ENCODE data around the gene TEX28.
"Not testable (repeated sequence)": the region's sequence is repeated elsewhere in the genome, so short reads cannot be mapped to it uniquely, and the experiment has no call there.

TEX28 gene

GRCh38 chrX:154309041-154309775, 14.3 kb upstream of the TEX28 start:
- H3K4me1 ChIP-seq (ENCODE audit: control insufficient read depth in 1 of 2, insufficient read depth in 2 of 2, low read length in 2 of 2): peaks cover 0 to 3% of the 10 kb centered on the region in 2 donors
- no peaks in the 10 kb centered on the region for H3K27me3 ChIP-seq (ENCODE audit: low read depth, low read length)
- no peak overlapping the region for H3K4me3 ChIP-seq (ENCODE audit: low read depth in 1 of 2, low read length in 2 of 2)
- H3K27ac ChIP-seq (ENCODE audit: low read length): no peak overlapping the region
- no peaks in the 10 kb centered on the region for H3K36me3 ChIP-seq (ENCODE audit: control insufficient read depth in 1 of 2, insufficient read depth in 2 of 2, low read length in 2 of 2)
- no peaks in the 10 kb centered on the region for H3K9me3 ChIP-seq (ENCODE audit: control insufficient read depth in 1 of 2, low read length in 2 of 2)

DNA sequence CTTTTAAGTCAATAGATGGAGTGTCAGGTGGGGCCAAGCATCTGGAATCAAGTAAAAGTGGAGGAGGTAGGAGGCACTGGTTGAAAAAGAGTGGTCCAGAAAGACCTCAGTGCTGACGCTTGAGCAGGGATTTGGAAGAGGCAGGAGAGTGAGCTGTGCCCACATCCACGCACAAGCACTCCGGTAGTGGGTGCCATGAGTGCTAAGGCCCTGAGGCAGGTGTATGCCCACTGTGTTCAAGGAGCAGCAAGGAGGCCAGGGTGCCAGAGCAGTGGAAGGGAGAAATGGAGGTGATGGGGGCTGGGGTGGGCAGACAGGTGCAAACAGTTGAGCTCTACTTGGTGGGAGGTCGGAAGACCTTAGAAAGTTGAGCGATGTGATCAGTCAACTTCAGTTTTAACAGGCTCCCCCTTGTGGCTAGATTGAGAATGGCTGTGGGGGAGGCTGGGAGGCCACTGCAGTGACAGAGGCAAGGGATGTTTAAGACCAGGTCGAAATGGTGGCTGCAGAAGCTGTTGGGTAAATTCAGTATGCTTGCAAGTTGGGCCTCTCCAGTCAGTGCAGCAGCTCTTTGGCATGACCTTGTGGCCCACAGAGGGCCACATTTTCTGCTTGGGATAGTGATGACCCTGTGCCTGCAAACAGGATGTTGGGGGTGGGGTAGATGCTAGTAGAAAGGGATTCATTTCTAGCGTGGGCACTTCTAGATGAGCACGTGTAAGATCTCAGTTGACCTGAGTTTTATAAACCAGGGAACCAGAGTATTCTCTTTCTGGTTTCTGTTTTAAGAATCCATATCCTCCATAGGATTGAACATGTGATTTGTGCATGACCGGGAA, 13.4 kb upstream of the TEX28 start:
- H3K4me1 ChIP-seq (ENCODE audit: control insufficient read depth in 1 of 2, insufficient read depth in 2 of 2, low read length in 2 of 2): peaks cover 0 to 3% of the 10 kb centered on the region in 2 donors
- no peak overlapping the region for H3K27ac ChIP-seq (ENCODE audit: low read length)
- no peaks in the 10 kb centered on the region for H3K9me3 ChIP-seq (ENCODE audit: control insufficient read depth in 1 of 2, low read length in 2 of 2)
- H3K4me3 ChIP-seq (ENCODE audit: low read depth in 1 of 2, low read length in 2 of 2): no peak overlapping the region
- H3K27me3 ChIP-seq (ENCODE audit: low read depth, low read length): no peaks in the 10 kb centered on the region
- H3K36me3 ChIP-seq (ENCODE audit: control insufficient read depth in 1 of 2, insufficient read depth in 2 of 2, low read length in 2 of 2): no peaks in the 10 kb centered on the region

DNA sequence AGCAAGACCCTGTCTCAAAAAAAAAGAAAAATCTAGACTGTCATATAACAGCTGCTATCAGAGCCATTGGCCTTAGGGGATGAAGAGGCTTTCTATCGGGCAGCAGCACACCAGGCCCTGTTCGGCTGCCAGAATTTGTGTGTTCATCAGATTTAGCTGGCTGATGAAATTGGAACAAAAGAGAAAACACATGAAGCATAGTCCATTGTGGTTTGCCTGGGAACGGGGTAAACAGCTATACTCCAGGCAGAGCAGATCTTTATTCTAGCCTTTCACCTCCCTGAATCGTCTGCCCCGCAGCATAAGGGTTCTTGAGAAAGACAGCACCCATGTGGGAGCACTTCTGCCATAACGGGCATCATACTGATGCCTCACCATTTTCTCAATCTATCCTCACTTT, 12.3 kb upstream of the TEX28 start:
- H3K9me3 ChIP-seq (ENCODE audit: control insufficient read depth in 1 of 2, low read length in 2 of 2): no peaks in the 10 kb centered on the region
- peaks cover 0 to 3% of the 10 kb centered on the region in 2 donors for H3K4me1 ChIP-seq (ENCODE audit: control insufficient read depth in 1 of 2, insufficient read depth in 2 of 2, low read length in 2 of 2)
- no peaks in the 10 kb centered on the region for H3K36me3 ChIP-seq (ENCODE audit: control insufficient read depth in 1 of 2, insufficient read depth in 2 of 2, low read length in 2 of 2)
- no peak overlapping the region for H3K27ac ChIP-seq (ENCODE audit: low read length)
- H3K4me3 ChIP-seq (ENCODE audit: low read depth in 1 of 2, low read length in 2 of 2): no peak overlapping the region
- H3K27me3 ChIP-seq (ENCODE audit: low read depth, low read length): no peaks in the 10 kb centered on the region

DNA sequence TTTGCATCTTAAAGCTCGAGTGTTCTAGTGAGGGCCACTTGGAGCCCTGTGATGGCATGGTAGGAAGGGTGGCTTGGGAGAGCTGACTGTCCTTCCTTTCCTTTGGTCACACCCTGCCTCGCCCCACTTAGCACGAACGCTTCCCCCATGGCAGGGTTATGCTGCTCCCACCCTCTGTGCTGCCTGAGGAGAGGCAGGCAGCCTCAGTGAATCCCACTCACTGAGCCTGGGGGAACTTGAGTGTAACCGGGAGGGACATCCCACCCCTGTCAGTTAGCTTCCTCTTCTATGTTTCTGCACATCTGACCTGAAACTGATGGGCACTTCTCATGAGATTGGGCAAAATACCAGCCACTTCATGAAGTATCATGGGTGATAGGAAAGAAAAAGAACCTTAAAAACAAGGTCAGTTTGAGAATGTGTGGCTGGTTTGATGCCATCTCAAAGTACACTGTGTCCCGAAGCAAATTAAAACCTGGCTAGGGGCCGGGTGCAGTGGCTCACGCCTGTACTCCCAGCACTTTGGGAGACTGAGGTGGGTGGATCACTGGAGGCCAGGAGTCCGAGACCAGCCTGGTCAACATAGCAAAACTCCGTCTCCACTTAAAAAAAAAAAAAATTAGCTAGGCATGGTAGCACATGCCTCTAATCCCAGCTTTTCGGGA, 10.7 kb upstream of the TEX28 start:
- no peak overlapping the region for H3K27ac ChIP-seq (ENCODE audit: low read length)
- H3K36me3 ChIP-seq (ENCODE audit: control insufficient read depth in 1 of 2, insufficient read depth in 2 of 2, low read length in 2 of 2): no peaks in the 10 kb centered on the region
- H3K27me3 ChIP-seq (ENCODE audit: low read depth, low read length): no peaks in the 10 kb centered on the region
- no peak overlapping the region for H3K4me3 ChIP-seq (ENCODE audit: low read depth in 1 of 2, low read length in 2 of 2)
- H3K4me1 ChIP-seq (ENCODE audit: control insufficient read depth in 1 of 2, insufficient read depth in 2 of 2, low read length in 2 of 2): peaks cover 0 to 3% of the 10 kb centered on the region in 2 donors
- H3K9me3 ChIP-seq (ENCODE audit: control insufficient read depth in 1 of 2, low read length in 2 of 2): no peaks in the 10 kb centered on the region

GRCh38 chrX:154304846-154305245, 9.9 kb upstream of the TEX28 start:
- no peaks in the 10 kb centered on the region for H3K27me3 ChIP-seq (ENCODE audit: low read depth, low read length)

DNA sequence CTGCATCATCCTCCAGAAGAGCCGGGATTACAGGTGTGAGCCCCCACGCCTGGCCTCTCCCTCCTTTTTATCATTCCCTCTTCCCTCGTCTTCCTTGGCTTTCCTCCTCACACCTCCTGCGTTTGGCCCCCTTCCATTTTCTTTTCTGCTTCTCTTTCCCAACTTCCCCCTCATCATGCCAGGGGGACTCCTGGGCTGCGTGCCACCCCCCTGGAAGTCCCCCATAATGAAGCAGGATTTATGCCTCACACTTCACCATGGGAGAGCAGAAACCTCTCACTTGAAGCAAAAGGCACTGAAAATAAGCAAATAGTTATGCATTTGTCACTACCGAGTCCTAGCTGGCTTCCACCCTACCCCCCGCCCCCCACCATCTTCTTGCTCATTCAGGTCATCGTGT, 8.6 kb upstream of the TEX28 start:
- H3K4me3 ChIP-seq (ENCODE audit: low read depth in 1 of 2, low read length in 2 of 2): no peak overlapping the region
- H3K36me3 ChIP-seq (ENCODE audit: control insufficient read depth in 1 of 2, insufficient read depth in 2 of 2, low read length in 2 of 2): no peaks in the 10 kb centered on the region
- H3K4me1 ChIP-seq (ENCODE audit: control insufficient read depth in 1 of 2, insufficient read depth in 2 of 2, low read length in 2 of 2): peaks cover 0 to 2% of the 10 kb centered on the region in 2 donors
- no peak overlapping the region for H3K27ac ChIP-seq (ENCODE audit: low read length)
- H3K27me3 ChIP-seq (ENCODE audit: low read depth, low read length): no peaks in the 10 kb centered on the region
- H3K9me3 ChIP-seq (ENCODE audit: control insufficient read depth in 1 of 2, low read length in 2 of 2): no peaks in the 10 kb centered on the region

More at GRCh38 chrX:154304846-154305245, 9.9 kb upstream of the TEX28 start:
- no peaks in the 10 kb centered on the region for H3K36me3 ChIP-seq (ENCODE audit: control insufficient read depth in 1 of 2, insufficient read depth in 2 of 2, low read length in 2 of 2)
- H3K9me3 ChIP-seq (ENCODE audit: control insufficient read depth in 1 of 2, low read length in 2 of 2): no peaks in the 10 kb centered on the region
- peaks cover 0 to 3% of the 10 kb centered on the region in 2 donors for H3K4me1 ChIP-seq (ENCODE audit: control insufficient read depth in 1 of 2, insufficient read depth in 2 of 2, low read length in 2 of 2)
- no peak overlapping the region for H3K4me3 ChIP-seq (ENCODE audit: low read depth in 1 of 2, low read length in 2 of 2)
- H3K27ac ChIP-seq (ENCODE audit: low read length): no peak overlapping the region

- H3K27me3 ChIP-seq (ENCODE audit: low read depth, low read length); H3K36me3 ChIP-seq (ENCODE audit: control insufficient read depth in 1 of 2, insufficient read depth in 2 of 2, low read length in 2 of 2); H3K9me3 ChIP-seq (ENCODE audit: control insufficient read depth in 1 of 2, low read length in 2 of 2); H3K4me1 ChIP-seq (ENCODE audit: control insufficient read depth in 1 of 2, insufficient read depth in 2 of 2, low read length in 2 of 2); H3K4me3 ChIP-seq (ENCODE audit: low read depth in 1 of 2, low read length in 2 of 2); H3K27ac ChIP-seq (ENCODE audit: low read length): not testable (repeated sequence)
Observed at GRCh38 chrX:154302998-154303397, 8.1 kb upstream of the TEX28 start.

- Histone ChIP-seq H3K27me3 (ENCODE audit: low read depth, low read length) (no peaks in the 10 kb centered on the region), H3K9me3 (ENCODE audit: control insufficient read depth in 1 of 2, low read length in 2 of 2) (no peaks in the 10 kb centered on the region), H3K4me1 (ENCODE audit: control insufficient read depth in 1 of 2, insufficient read depth in 2 of 2, low read length in 2 of 2) (no peaks in the 10 kb centered on the region), H3K36me3 (ENCODE audit: control insufficient read depth in 1 of 2, insufficient read depth in 2 of 2, low read length in 2 of 2) (no peaks in the 10 kb centered on the region), H3K27ac (ENCODE audit: low read length) (no peak overlapping the region), H3K4me3 (ENCODE audit: low read depth in 1 of 2, low read length in 2 of 2) (no peak overlapping the region)
Observed at GRCh38 chrX:154300816-154301215, 5.9 kb upstream of the TEX28 start.

- Histone ChIP-seq H3K4me1 (ENCODE audit: control insufficient read depth in 1 of 2, insufficient read depth in 2 of 2, low read length in 2 of 2) (no peaks in the 10 kb centered on the region), H3K36me3 (ENCODE audit: control insufficient read depth in 1 of 2, insufficient read depth in 2 of 2, low read length in 2 of 2) (no peaks in the 10 kb centered on the region), H3K9me3 (ENCODE audit: control insufficient read depth in 1 of 2, low read length in 2 of 2) (no peaks in the 10 kb centered on the region), H3K27me3 (ENCODE audit: low read depth, low read length) (no peaks in the 10 kb centered on the region), H3K4me3 (ENCODE audit: low read depth in 1 of 2, low read length in 2 of 2) (no peak overlapping the region), H3K27ac (ENCODE audit: low read length) (no peak overlapping the region)
Observed at GRCh38 chrX:154298312-154298711, 3.4 kb upstream of the TEX28 start.

- H3K9me3 ChIP-seq (ENCODE audit: control insufficient read depth in 1 of 2, low read length in 2 of 2): no peaks in the 10 kb centered on the region
- H3K4me1 ChIP-seq (ENCODE audit: control insufficient read depth in 1 of 2, insufficient read depth in 2 of 2, low read length in 2 of 2): no peaks in the 10 kb centered on the region
- H3K27ac ChIP-seq (ENCODE audit: low read length): no peak overlapping the region
- no peak overlapping the region for H3K4me3 ChIP-seq (ENCODE audit: low read depth in 1 of 2, low read length in 2 of 2)
- no peaks in the 10 kb centered on the region for H3K27me3 ChIP-seq (ENCODE audit: low read depth, low read length)
- H3K36me3 ChIP-seq (ENCODE audit: control insufficient read depth in 1 of 2, insufficient read depth in 2 of 2, low read length in 2 of 2): no peaks in the 10 kb centered on the region
Observed at GRCh38 chrX:154296731-154297130, 1.8 kb upstream of the TEX28 start.

DNA sequence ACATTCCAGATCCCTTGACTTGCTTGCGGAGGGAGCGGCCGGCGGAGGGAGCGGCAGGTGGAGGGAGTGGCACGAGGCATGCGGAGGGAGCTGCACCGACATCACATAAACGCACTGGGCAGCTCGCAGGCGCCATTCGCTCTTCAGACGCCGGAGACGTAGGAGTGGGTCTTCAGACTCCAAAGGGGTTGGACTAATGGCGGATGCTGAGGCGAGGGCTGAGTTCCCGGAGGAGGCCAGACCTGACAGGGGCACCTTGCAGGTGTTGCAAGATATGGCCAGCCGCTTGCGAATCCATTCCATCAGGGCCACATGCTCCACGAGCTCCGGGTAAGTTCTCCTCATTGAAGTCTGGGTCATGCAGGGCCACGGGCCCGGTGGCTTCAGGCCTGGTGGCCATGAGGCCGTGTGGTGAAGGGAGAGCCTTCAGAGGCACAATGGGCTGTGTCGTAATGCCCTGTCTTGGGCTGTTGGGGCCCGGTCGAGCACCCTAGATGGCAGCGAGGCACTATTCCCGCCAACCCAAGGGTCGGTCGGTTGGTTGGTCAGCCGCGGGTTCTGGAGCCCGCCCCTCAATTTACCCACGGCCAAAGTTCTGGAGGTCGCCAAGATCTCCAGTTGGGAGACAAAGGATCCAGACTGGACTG, 863 bp upstream of the TEX28 start, which contains the start of gene TKTL1:
TSS of gene TKTL1 (plus strand) at position 132 of the 647 bp plus-strand sequence. CDS start at position 197, 65 bp downstream.
- Histone ChIP-seq H3K36me3 (ENCODE audit: control insufficient read depth in 1 of 2, insufficient read depth in 2 of 2, low read length in 2 of 2) (no peaks in the 10 kb centered on the region), H3K9me3 (ENCODE audit: control insufficient read depth in 1 of 2, low read length in 2 of 2) (no peaks in the 10 kb centered on the region), H3K4me3 (ENCODE audit: low read depth in 1 of 2, low read length in 2 of 2) (no peak within 1 kb of the TSS), H3K4me1 (ENCODE audit: control insufficient read depth in 1 of 2, insufficient read depth in 2 of 2, low read length in 2 of 2) (no peaks in the 10 kb centered on the region), H3K27me3 (ENCODE audit: low read depth, low read length) (no peaks in the 10 kb centered on the region), H3K27ac (ENCODE audit: low read length) (no peak within 1 kb of the TSS)

All from muscle layer of duodenum (tissue), 2 donors.